Nephron progenitor cell (in vitro differentiated cells): ENCODE results near the gene ZNF134.

ENCODE experiments used
- DNase-seq: peaks from one replicate; pipeline ENCODE4 v3.0.0; 2021
- H3K27ac Mint-ChIP-seq: 2 replicates; pipeline ENCODE4 v1.8.0; 2021; ENCODE audit warnings: mild to moderate bottlenecking, moderate library complexity, mixed read lengths
- H3K27me3 Mint-ChIP-seq: 2 replicates; pipeline ENCODE4 v1.8.0; 2021; ENCODE audit warnings: mild to moderate bottlenecking, low read depth, mixed read lengths; ENCODE audit not compliant: poor library complexity
- H3K36me3 Mint-ChIP-seq: 2 replicates; pipeline ENCODE4 v1.8.0; 2021; ENCODE audit warnings: low read depth, mixed read lengths
- H3K4me1 Mint-ChIP-seq: 2 replicates; pipeline ENCODE4 v1.8.0; 2021; ENCODE audit warnings: mixed read lengths
- H3K4me3 Mint-ChIP-seq: 2 replicates; pipeline ENCODE4 v1.8.0; 2021; ENCODE audit warnings: mild to moderate bottlenecking, moderate library complexity, mixed read lengths
- H3K9me3 Mint-ChIP-seq: 2 replicates; pipeline ENCODE4 v1.8.0; 2021; ENCODE audit warnings: mild to moderate bottlenecking, moderate library complexity, mixed read lengths
- CTCF ChIP-seq: fragments of 200-600 bp; sonication (generic); IDR thresholded peaks from 2 replicates; pipeline ENCODE4 v1.5.0; 2021; ENCODE audit warnings: antibody characterized with exemption

ZNF134 gene

GRCh38 chr19:57671124-57671895 lies 57.3 kb downstream of the ZNF134 start:
- H3K4me3 Mint-ChIP-seq = no peak overlapping the region
- DNase-seq = no peak
- H3K36me3 Mint-ChIP-seq = no peaks in the 10 kb centered on the region
- H3K9me3 Mint-ChIP-seq = peaks cover 3% of the 10 kb centered on the region
- H3K27ac Mint-ChIP-seq = no peak overlapping the region
- H3K27me3 Mint-ChIP-seq = peaks cover 45% of the 10 kb centered on the region
- no peaks in the 10 kb centered on the region for H3K4me1 Mint-ChIP-seq
- no peak for TF ChIP-seq CTCF

GRCh38 chr19:57672466-57672865 lies 58.4 kb downstream of the ZNF134 start:
- TF ChIP-seq CTCF = no peak
- peaks cover 50% of the 10 kb centered on the region for H3K27me3 Mint-ChIP-seq
- H3K27ac Mint-ChIP-seq = no peak overlapping the region
- H3K4me1 Mint-ChIP-seq = no peaks in the 10 kb centered on the region
- no peak overlapping the region for H3K4me3 Mint-ChIP-seq
- peaks cover 3% of the 10 kb centered on the region for H3K9me3 Mint-ChIP-seq
- DNase-seq = no peak
- no peaks in the 10 kb centered on the region for H3K36me3 Mint-ChIP-seq
